ENCODE data around the gene DLGAP1. TPM values are rescaled to one million over a fixed set of nuclear protein-coding genes. Genes with fewer than 3 reads are reported as not detected.
"Not testable (repeated sequence)": the region's sequence is repeated elsewhere in the genome, so short reads cannot be mapped to it uniquely, and the experiment has no call there.

DLGAP1 gene
- total RNA-seq, 1 donor from 2014 or later: 3.7 TPM

GRCh38 chr18:3653263-3653850 lies 801.8 kb downstream of the DLGAP1 start:
- H3K27me3 Mint-ChIP-seq: no peaks in the 10 kb centered on the region
- no peak for DNase-seq (ENCODE audit: extremely low spot score, unreplicated experiment)
- peak; percentile 36 for TF ChIP-seq CTCF (conservative IDR thresholded peaks at IDR 0.05)
- no peaks in the 10 kb centered on the region for H3K9me3 Mint-ChIP-seq
- peak overlapping the region; percentile 87 for H3K27ac Mint-ChIP-seq
- H3K36me3 Mint-ChIP-seq: no peaks in the 10 kb centered on the region
- H3K4me3 Mint-ChIP-seq: peak overlapping the region; percentile 53
- H3K4me1 Mint-ChIP-seq (ENCODE audit: unreplicated experiment): peaks cover 41% of the 10 kb centered on the region

- DNase-seq (ENCODE audit: extremely low spot score, unreplicated experiment): no peak
- H3K4me3 Mint-ChIP-seq: peak overlapping the region; percentile 53
- H3K36me3 Mint-ChIP-seq: no peaks in the 10 kb centered on the region
- H3K27ac Mint-ChIP-seq: peak overlapping the region; percentile 87
- no peaks in the 10 kb centered on the region for H3K27me3 Mint-ChIP-seq
- no peaks in the 10 kb centered on the region for H3K9me3 Mint-ChIP-seq
- TF ChIP-seq CTCF (conservative IDR thresholded peaks at IDR 0.05): peak; percentile 47
- H3K4me1 Mint-ChIP-seq (ENCODE audit: unreplicated experiment): peaks cover 42% of the 10 kb centered on the region
Observed at GRCh38 chr18:3652380-3653262, 802.5 kb downstream of the DLGAP1 start.

GRCh38 chr18:3651266-3651665 lies 803.8 kb downstream of the DLGAP1 start:
- no peak overlapping the region for H3K4me3 Mint-ChIP-seq

GRCh38 chr18:3650521-3651042 lies 804.5 kb downstream of the DLGAP1 start:
- DNase-seq (ENCODE audit: extremely low spot score, unreplicated experiment); H3K9me3 Mint-ChIP-seq; H3K27ac Mint-ChIP-seq; H3K27me3 Mint-ChIP-seq; H3K36me3 Mint-ChIP-seq; H3K4me3 Mint-ChIP-seq: not testable (repeated sequence)
- H3K4me1 Mint-ChIP-seq (ENCODE audit: unreplicated experiment): peaks cover 41% of the 10 kb centered on the region

More at GRCh38 chr18:3651266-3651665, 803.8 kb downstream of the DLGAP1 start:
- Mint-ChIP-seq H3K4me1 (ENCODE audit: unreplicated experiment) (peaks cover 42% of the 10 kb centered on the region), H3K36me3 (no peaks in the 10 kb centered on the region), H3K27me3 (no peaks in the 10 kb centered on the region), H3K27ac (no peak overlapping the region), H3K9me3 (no peaks in the 10 kb centered on the region)
- no peak for DNase-seq (ENCODE audit: extremely low spot score, unreplicated experiment)
- no peak for TF ChIP-seq CTCF (conservative IDR thresholded peaks at IDR 0.05)

- peak overlapping the region; percentile 80 for H3K27ac Mint-ChIP-seq
- H3K9me3 Mint-ChIP-seq: no peaks in the 10 kb centered on the region
- no peaks in the 10 kb centered on the region for H3K36me3 Mint-ChIP-seq
- peaks cover 34% of the 10 kb centered on the region for H3K4me1 Mint-ChIP-seq (ENCODE audit: unreplicated experiment)
- H3K27me3 Mint-ChIP-seq: no peaks in the 10 kb centered on the region
- no peak for TF ChIP-seq CTCF (conservative IDR thresholded peaks at IDR 0.05)
- DNase-seq (ENCODE audit: extremely low spot score, unreplicated experiment): no peak
- H3K4me3 Mint-ChIP-seq: no peak overlapping the region
Observed at GRCh38 chr18:3649633-3650426, 805.3 kb downstream of the DLGAP1 start.

All from type B pancreatic cell (in vitro differentiated cells).